Endothelial cell of umbilical vein (primary cell): ENCODE results near the gene RELL1. TPM values are rescaled to one million over a fixed set of nuclear protein-coding genes. Genes with fewer than 3 reads are reported as not detected.

Source experiments
- BruUV-seq: library from RNA; stranded (reverse); fragments of 400-500 nt; replicated peaks from 2 replicates; lab custom pipeline; 2021; lab: Mats Ljungman, UMichigan
- CTCF ChIA-PET: fragments of 300-600, 350-600 bp; sonication (Branson Sonifier 250); formaldehyde crosslinking; loops from one replicate; lab custom pipeline; 2021; ENCODE audit warnings: antibody characterized with exemption, inconsistent platforms; lab: Charles Lee
- POLR2A ChIA-PET: fragments of 300-600, 350-600 bp; sonication (Branson Sonifier 250); formaldehyde crosslinking; loops from one replicate; lab custom pipeline; 2021; ENCODE audit warnings: antibody characterized with exemption, inconsistent platforms; lab: Charles Lee
- DNase-seq: peaks from one replicate; pipeline ENCODE4 v3.0.0-alpha.2; 2011; ENCODE audit warnings: low read depth, low spot score
- FAIRE-seq: peaks from 2 replicates; lab custom pipeline; 2011; peaks lifted over from hg19 to GRCh38; lab: Jason Lieb, UNC
- H2AFZ ChIP-seq: 2 replicates; pipeline ENCODE4 v1.6.0; 2012; ENCODE audit warnings: low read depth, low read length, control low read depth, inconsistent platforms
- H3K27ac ChIP-seq: 2 replicates; pipeline ENCODE4 v1.5.1; 2011; ENCODE audit warnings: low read depth, mild to moderate bottlenecking, control low read depth, low read length, moderate library complexity; ENCODE audit not compliant: insufficient read depth
- H3K27me3 ChIP-seq, 2 experiments: 2 replicates each; pipeline versions ENCODE4 v1.6.0 to v1.6.1; 2011; ENCODE audit warnings: low read length in 2 of 2, mixed read lengths in 1 of 2; ENCODE audit not compliant: control insufficient read depth in 2 of 2, insufficient read depth in 2 of 2
- H3K36me3 ChIP-seq, 2 experiments: 2 replicates in 1 of 2; 3 replicates in 1 of 2; pipeline ENCODE4 v1.5.1; 2011; ENCODE audit warnings: low read length in 2 of 2, mild to moderate bottlenecking in 1 of 2, moderate library complexity in 1 of 2; ENCODE audit not compliant: control insufficient read depth in 2 of 2, insufficient read depth in 2 of 2; ENCODE audit errors: extremely low read depth in 1 of 2
- H3K4me1 ChIP-seq: 3 replicates; pipeline ENCODE4 v1.5.1; 2011; ENCODE audit warnings: mild to moderate bottlenecking, low read length; ENCODE audit not compliant: control insufficient read depth, insufficient read depth; ENCODE audit errors: extremely low read depth
- H3K4me2 ChIP-seq: 2 replicates; pipeline ENCODE4 v1.6.1; 2011; ENCODE audit warnings: low read length, control low read depth, mixed read lengths; ENCODE audit not compliant: insufficient read depth
- H3K4me3 ChIP-seq, 3 experiments: fragments of 200-600 bp in 1 of 3; sonication (generic), shearing (Covaris generic) in 1 of 3; replicated peaks in 1 of 3; 2 replicates each; pipeline ENCODE4 v1.5.1; 2011 to 2016; ENCODE audit warnings: control low read depth in 3 of 3, low read length in 3 of 3, mild to moderate bottlenecking in 2 of 3, inconsistent platforms in 1 of 3, low read depth in 1 of 3, moderate library complexity in 1 of 3; ENCODE audit not compliant: insufficient read depth in 1 of 3
- H3K79me2 ChIP-seq: 2 replicates; pipeline ENCODE4 v1.6.0; 2012; ENCODE audit warnings: low read length, inconsistent platforms; ENCODE audit not compliant: control insufficient read depth, insufficient read depth
- H3K9ac ChIP-seq: replicated peaks from 2 replicates; pipeline ENCODE3; 2011; ENCODE audit warnings: low read length, control low read depth; ENCODE audit not compliant: insufficient read depth; ENCODE audit errors: extremely low read depth
- H3K9me1 ChIP-seq: replicated peaks from 3 replicates; pipeline ENCODE4 v1.6.0; 2011; ENCODE audit warnings: mild to moderate bottlenecking, low read length; ENCODE audit not compliant: control insufficient read depth, insufficient read depth; ENCODE audit errors: extremely low read depth
- H3K9me3 ChIP-seq: replicated peaks from 2 replicates; pipeline ENCODE4 v1.5.1; 2012; ENCODE audit warnings: low read length, inconsistent platforms; ENCODE audit not compliant: control insufficient read depth, insufficient read depth
- H4K20me1 ChIP-seq: replicated peaks from 2 replicates; pipeline ENCODE3; 2011; ENCODE audit warnings: mild to moderate bottlenecking, low read length; ENCODE audit not compliant: control insufficient read depth, insufficient read depth; ENCODE audit errors: extremely low read depth
- EZH2 ChIP-seq: IDR thresholded peaks from 2 replicates; pipeline ENCODE4 v1.6.1; 2012; ENCODE audit warnings: borderline replicate concordance, low read depth, mild to moderate bottlenecking, moderate library complexity, low read length, inconsistent platforms; ENCODE audit not compliant: severe bottlenecking
- FOS ChIP-seq: IDR thresholded peaks from 2 replicates; pipeline ENCODE4 v1.6.1; 2011; ENCODE audit warnings: mild to moderate bottlenecking, low read length, moderate library complexity, borderline replicate concordance; ENCODE audit not compliant: insufficient read depth
- GATA2 ChIP-seq: IDR thresholded peaks from 2 replicates; pipeline ENCODE4 v1.7.0; 2011; ENCODE audit warnings: low read depth, mild to moderate bottlenecking, moderate library complexity, mixed read lengths, low read length; ENCODE audit not compliant: insufficient read length, insufficient read depth
- JUN ChIP-seq: IDR thresholded peaks from 2 replicates; pipeline ENCODE4 v1.6.1; 2011; ENCODE audit warnings: borderline replicate concordance, low read depth; ENCODE audit not compliant: insufficient read length, insufficient read depth
- MYC ChIP-seq: IDR thresholded peaks from one replicate; pipeline ENCODE4 v1.6.1; 2011; ENCODE audit warnings: mild to moderate bottlenecking, low read depth, low read length
- POLR2A ChIP-seq: IDR thresholded peaks from 2 replicates; pipeline ENCODE4 v1.6.1; 2012; ENCODE audit warnings: low read depth, mild to moderate bottlenecking, control low read depth, low read length
- POLR2AphosphoS5 ChIP-seq: IDR thresholded peaks from 2 replicates; pipeline ENCODE4 v1.6.1; 2012; ENCODE audit warnings: low read depth, mild to moderate bottlenecking, control low read depth, low read length, moderate library complexity; ENCODE audit not compliant: insufficient read depth
- dilution Hi-C: fragments of 300-500 bp; cut with MboI; formaldehyde crosslinking; loops from one replicate; pipeline ENCODE4 v1.15.0; 2019; ENCODE audit warnings: low sequenced_read_pairs; ENCODE audit not compliant: extremely low pct_ligation_motif_present
- intact Hi-C: fragments of 100-400 bp; cut with micrococcal nuclease; formaldehyde crosslinking; loops from one replicate; pipeline ENCODE4 v1.10.0; 2022
- polyA plus RNA-seq, 4 experiments: library from polyadenylated mRNA; depleted of rRNA in 3 of 4; stranded (reverse) in 3 of 4; unstranded in 1 of 4; fragments of >200 nt; gene quantifications; 2 replicates each; pipeline versions ENCODE4 v1.2.1 to v1.2.3, GENCODE V29; 2011 to 2012; ENCODE audit warnings: missing spikeins in 1 of 4
- total RNA-seq: library from RNA; stranded (reverse); gene quantifications from 2 replicates; pipeline ENCODE4 v1.2.3, GENCODE V29; 2021
- TF ChIP-seq, protein P1 (sequence below), 2 donors: IDR thresholded peaks; 1 replicate in 1 of 2; 2 replicates in 1 of 2; pipeline ENCODE4 v1.5.1; 2011; ENCODE audit warnings: low read length in 2 of 2, mild to moderate bottlenecking in 2 of 2, moderate library complexity in 2 of 2, control low read depth in 1 of 2, inconsistent platforms in 1 of 2, low read depth in 1 of 2; ENCODE audit not compliant: insufficient read depth in 1 of 2; ENCODE audit errors: extremely low read depth in 1 of 2
- TF ChIP-seq, protein P2 (sequence below): IDR thresholded peaks from 2 replicates; pipeline ENCODE4 v1.6.1; 2011; ENCODE audit not compliant: insufficient read depth, insufficient read length

RELL1 gene
- total and polyA plus RNA-seq, 2 donors (not counting 3 experiments of a cell fraction or from before 2014, with no cell fraction given), result 20.8 to 91.7 TPM

DNA sequence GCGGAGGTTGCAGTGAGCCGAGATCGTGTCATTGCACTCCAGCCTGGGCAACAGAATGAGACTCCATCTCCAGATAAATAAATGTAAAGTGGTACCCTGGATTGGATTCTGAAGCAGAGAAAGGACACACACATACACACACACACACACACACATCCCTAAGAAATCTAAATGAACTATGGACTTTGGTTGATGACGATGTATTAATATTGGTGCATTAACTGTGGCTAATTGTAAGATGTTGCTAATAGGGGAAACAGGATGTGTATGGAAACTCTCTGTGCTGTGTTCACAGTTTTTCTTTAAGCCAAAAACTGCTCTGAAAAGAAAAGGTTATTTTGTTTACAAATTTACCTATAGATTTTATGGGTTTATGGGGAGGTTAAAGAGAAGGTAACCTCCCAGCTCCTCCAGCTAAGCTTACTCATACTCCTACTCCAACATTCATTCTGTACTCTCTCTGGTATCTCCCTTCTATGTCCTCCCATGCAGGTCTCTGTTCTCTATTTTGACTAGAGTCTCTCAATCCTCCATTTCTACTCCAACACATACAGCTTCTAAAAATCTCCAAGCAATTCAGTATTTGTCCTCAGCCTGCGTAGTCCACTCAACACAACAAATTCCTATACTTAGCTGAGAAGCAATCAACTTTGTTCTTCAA, 46.5 kb upstream of the RELL1 start:
- no peak overlapping the region for H3K27ac ChIP-seq
- no peak for DNase-seq
- peaks cover 0 to 2% of the 10 kb centered on the region in 2 experiments for H3K27me3 ChIP-seq
- CTCF ChIA-PET, result no interaction called here
- FAIRE-seq, result no peak
- no peak overlapping the region for H2AFZ ChIP-seq
- no peaks in the 10 kb centered on the region for H3K9me3 ChIP-seq
- H3K79me2 ChIP-seq, result no peaks in the 10 kb centered on the region
- dilution Hi-C loops (no loop called here), intact Hi-C loops (no loop called here)
- POLR2A ChIA-PET, result no interaction called here
- H3K4me2 ChIP-seq, result no peak overlapping the region
- H4K20me1 ChIP-seq, result no peaks in the 10 kb centered on the region
- no peak for TF ChIP-seq POLR2A
- TF ChIP-seq POLR2AphosphoS5, result no peak
- TF ChIP-seq JUN, result no peak
- TF ChIP-seq, protein P1, sequence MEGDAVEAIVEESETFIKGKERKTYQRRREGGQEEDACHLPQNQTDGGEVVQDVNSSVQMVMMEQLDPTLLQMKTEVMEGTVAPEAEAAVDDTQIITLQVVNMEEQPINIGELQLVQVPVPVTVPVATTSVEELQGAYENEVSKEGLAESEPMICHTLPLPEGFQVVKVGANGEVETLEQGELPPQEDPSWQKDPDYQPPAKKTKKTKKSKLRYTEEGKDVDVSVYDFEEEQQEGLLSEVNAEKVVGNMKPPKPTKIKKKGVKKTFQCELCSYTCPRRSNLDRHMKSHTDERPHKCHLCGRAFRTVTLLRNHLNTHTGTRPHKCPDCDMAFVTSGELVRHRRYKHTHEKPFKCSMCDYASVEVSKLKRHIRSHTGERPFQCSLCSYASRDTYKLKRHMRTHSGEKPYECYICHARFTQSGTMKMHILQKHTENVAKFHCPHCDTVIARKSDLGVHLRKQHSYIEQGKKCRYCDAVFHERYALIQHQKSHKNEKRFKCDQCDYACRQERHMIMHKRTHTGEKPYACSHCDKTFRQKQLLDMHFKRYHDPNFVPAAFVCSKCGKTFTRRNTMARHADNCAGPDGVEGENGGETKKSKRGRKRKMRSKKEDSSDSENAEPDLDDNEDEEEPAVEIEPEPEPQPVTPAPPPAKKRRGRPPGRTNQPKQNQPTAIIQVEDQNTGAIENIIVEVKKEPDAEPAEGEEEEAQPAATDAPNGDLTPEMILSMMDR (IDR thresholded peaks at IDR 0.05; ENCODE audit: extremely low read depth in 1 of 2, insufficient read depth in 1 of 2, low read depth in 1 of 2, low read length in 2 of 2), result no peak
- no peak for TF ChIP-seq EZH2
- TF ChIP-seq MYC, result no peak
- no peak for TF ChIP-seq GATA2
- TF ChIP-seq FOS, result no peak
- TF ChIP-seq, protein P2, sequence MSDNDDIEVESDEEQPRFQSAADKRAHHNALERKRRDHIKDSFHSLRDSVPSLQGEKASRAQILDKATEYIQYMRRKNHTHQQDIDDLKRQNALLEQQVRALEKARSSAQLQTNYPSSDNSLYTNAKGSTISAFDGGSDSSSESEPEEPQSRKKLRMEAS, result no peak
- no peaks in the 10 kb centered on the region for H3K36me3 ChIP-seq
- no TSS peak for BruUV-seq
- H3K9me1 ChIP-seq, result no peaks in the 10 kb centered on the region
- no peak overlapping the region for H3K9ac ChIP-seq
- H3K4me3 ChIP-seq, result no peak overlapping the region
- no peaks in the 10 kb centered on the region for H3K4me1 ChIP-seq
